A549 (cell line): ENCODE measurements around the gene PITX3. TPM values are rescaled to one million over a fixed set of nuclear protein-coding genes. Genes with fewer than 3 reads are reported as not detected.

Source experiments
- ATAC-seq, 2 experiments: fragments of 200-7000 bp in 1 of 2; fragments of >200 bp in 1 of 2; cut with Nextera tagmentation in 1 of 2; cut with Tn5 transposase in 1 of 2; 3 replicates each; pipeline versions ENCODE4 v1.8.0 to v1.9.1; 2018 to 2020; ENCODE audit warnings: mild to moderate bottlenecking in 1 of 2, moderate library complexity in 1 of 2
- CTCF ChIA-PET: fragments of 300-600 bp; sonication (Branson Sonifier 250); formaldehyde crosslinking; extraction: SDS; loops from one replicate; lab custom pipeline; 2021; ENCODE audit warnings: antibody characterized with exemption, inconsistent platforms; lab: Yijun Ruan, JAX
- POLR2A ChIA-PET: fragments of 350-600 bp; formaldehyde crosslinking; extraction: SDS; loops from one replicate; lab custom pipeline; 2021; ENCODE audit warnings: antibody characterized with exemption, inconsistent platforms; lab: Yijun Ruan, JAX
- DNase-seq, 2 experiments: peaks; one replicate each; pipeline versions ENCODE4 v3.0.0 to v3.0.0-alpha.2; 2011 to 2016; ENCODE audit warnings: low read depth in 1 of 2, low spot score in 1 of 2
- FAIRE-seq: peaks from 2 replicates; lab custom pipeline; 2011; peaks lifted over from hg19 to GRCh38; lab: Jason Lieb, UNC
- H3K27ac ChIP-seq, 2 experiments: fragments of >200 bp; sonication (Bioruptor Twin); formaldehyde crosslinking; 3 replicates each; pipeline ENCODE4 v1.5.1; 2016 to 2017
- H3K4me1 ChIP-seq: fragments of >200 bp; sonication (Bioruptor Twin); formaldehyde crosslinking; 3 replicates; pipeline ENCODE4 v1.6.1; 2016
- H3K4me2 ChIP-seq: fragments of >200 bp; sonication (Bioruptor Twin); formaldehyde crosslinking; 3 replicates; pipeline ENCODE4 v1.6.1; 2016
- H3K4me3 ChIP-seq: fragments of >200 bp; sonication (Bioruptor Twin); formaldehyde crosslinking; 3 replicates; pipeline ENCODE4 v1.5.1; 2016
- H3K9me3 ChIP-seq: fragments of >200 bp; sonication (Bioruptor Twin); formaldehyde crosslinking; 3 replicates; pipeline ENCODE4 v1.6.1; 2016
- BHLHE40 ChIP-seq: IDR thresholded peaks from 2 replicates; pipeline ENCODE4 v1.6.1; 2012; ENCODE audit warnings: low read depth, low read length, inconsistent platforms
- CHD2 ChIP-seq: fragments of 150-350 bp; IDR thresholded peaks from 2 replicates; pipeline ENCODE4 v1.6.1; 2014; ENCODE audit warnings: low read length; ENCODE audit not compliant: partially characterized antibody
- EHMT2 ChIP-seq: fragments of 200-600 bp; sonication (generic); IDR thresholded peaks from 2 replicates; pipeline ENCODE4 v1.6.1; 2016; ENCODE audit warnings: antibody characterized with exemption, low read depth, mild to moderate bottlenecking, moderate library complexity
- ELK1 ChIP-seq: fragments of 150-350 bp; IDR thresholded peaks from 2 replicates; pipeline ENCODE4 v1.6.1; 2014; ENCODE audit warnings: low read depth, mild to moderate bottlenecking, low read length
- ESRRA ChIP-seq: fragments of 150-350 bp; IDR thresholded peaks from 2 replicates; pipeline ENCODE4 v1.6.1; 2014; ENCODE audit warnings: mild to moderate bottlenecking, low read length, borderline replicate concordance
- FOSB ChIP-seq: fragments of 250-450 bp; sonication (Bioruptor Pico); IDR thresholded peaks from 2 replicates; pipeline ENCODE4 v1.5.0; 2020; ENCODE audit warnings: mild to moderate bottlenecking, moderate library complexity
- GATA3 ChIP-seq: IDR thresholded peaks from 2 replicates; pipeline ENCODE4 v1.6.1; 2012; ENCODE audit warnings: borderline replicate concordance
- HDAC2 ChIP-seq: fragments of 200-600 bp; sonication (generic); IDR thresholded peaks from 2 replicates; pipeline ENCODE4 v1.6.1; 2016
- HES2 ChIP-seq: fragments of >200 bp; sonication (Bioruptor Twin); formaldehyde crosslinking; IDR thresholded peaks from 2 replicates; pipeline ENCODE4 v1.6.1; 2016
- HMGXB4 ChIP-seq: fragments of 250-450 bp; sonication (Bioruptor Pico); IDR thresholded peaks from 2 replicates; pipeline ENCODE4 v1.5.0; 2021; ENCODE audit warnings: mild to moderate bottlenecking, moderate library complexity, borderline replicate concordance
- HOXB13 ChIP-seq: fragments of 250-450 bp; sonication (Bioruptor Pico); IDR thresholded peaks from 2 replicates; pipeline ENCODE4 v1.5.0; 2020; ENCODE audit warnings: low read depth, mild to moderate bottlenecking, moderate library complexity
- HOXB5 ChIP-seq: fragments of 250-450 bp; sonication (Bioruptor Pico); IDR thresholded peaks from 2 replicates; pipeline ENCODE4 v1.5.0; 2020; ENCODE audit warnings: mild to moderate bottlenecking, moderate library complexity
- JUN ChIP-seq, 2 experiments: fragments of >200 bp; sonication (Bioruptor Twin); formaldehyde crosslinking; IDR thresholded peaks; 2 replicates in 1 of 2; 3 replicates in 1 of 2; pipeline ENCODE4 v1.6.1; 2016 to 2017
- MAFK ChIP-seq: fragments of 450-650 bp; IDR thresholded peaks from 2 replicates; pipeline ENCODE4 v1.6.1; 2014; ENCODE audit not compliant: partially characterized antibody
- MAX ChIP-seq: IDR thresholded peaks from 2 replicates; pipeline ENCODE4 v1.6.1; 2012
- MYC ChIP-seq: IDR thresholded peaks from 2 replicates; pipeline ENCODE4 v1.6.1; 2012; ENCODE audit warnings: mild to moderate bottlenecking, inconsistent platforms, low read length, improper control_type of control experiment, borderline replicate concordance
- NFE2L2 ChIP-seq: fragments of 150-350 bp; conservative IDR thresholded peaks from 2 replicates; pipeline ENCODE4 v1.6.1; 2014; ENCODE audit warnings: low read length
- NPAS2 ChIP-seq: fragments of 250-450 bp; sonication (Bioruptor Pico); IDR thresholded peaks from 2 replicates; pipeline ENCODE4 v1.8.0; 2022; ENCODE audit warnings: mild to moderate bottlenecking, moderate library complexity, borderline replicate concordance
- NR3C1 ChIP-seq: fragments of >200 bp; sonication (Bioruptor Twin); formaldehyde crosslinking; IDR thresholded peaks from 3 replicates; pipeline ENCODE4 v1.6.1; 2017
- PBX3 ChIP-seq: IDR thresholded peaks from 2 replicates; pipeline ENCODE4 v1.6.1; 2012
- RAD21 ChIP-seq, 2 experiments: fragments of >200 bp in 1 of 2; sonication (Bioruptor Twin) in 1 of 2; formaldehyde crosslinking in 1 of 2; IDR thresholded peaks in 1 of 2; conservative IDR thresholded peaks in 1 of 2; 2 replicates in 1 of 2; 3 replicates in 1 of 2; pipeline ENCODE4 v1.6.1; 2012 to 2018; ENCODE audit warnings: inconsistent platforms in 1 of 2
- RARB ChIP-seq: fragments of 250-450 bp; sonication (Bioruptor Pico); IDR thresholded peaks from 2 replicates; pipeline ENCODE4 v1.8.0; 2021; ENCODE audit warnings: mild to moderate bottlenecking, moderate library complexity
- RCOR1 ChIP-seq: fragments of 150-350 bp; IDR thresholded peaks from 2 replicates; pipeline ENCODE4 v1.6.1; 2014; ENCODE audit warnings: antibody characterized with exemption, low read length, low read depth
- RFX5 ChIP-seq: fragments of 450-650 bp; IDR thresholded peaks from 2 replicates; pipeline ENCODE4 v1.7.1; 2014; ENCODE audit warnings: antibody characterized with exemption, mild to moderate bottlenecking, moderate library complexity
- RNF2 ChIP-seq: fragments of 200-600 bp; sonication (generic); IDR thresholded peaks from 2 replicates; pipeline ENCODE4 v1.6.1; 2016; ENCODE audit warnings: low read depth, mild to moderate bottlenecking, antibody characterized with exemption, moderate library complexity, borderline replicate concordance
- SREBF2 ChIP-seq: fragments of 450-650 bp; IDR thresholded peaks from 2 replicates; pipeline ENCODE4 v1.6.1; 2014; ENCODE audit warnings: mild to moderate bottlenecking, moderate library complexity
- TFCP2L1 ChIP-seq: fragments of 250-450 bp; sonication (Bioruptor Pico); IDR thresholded peaks from 2 replicates; pipeline ENCODE4 v1.5.0; 2021; ENCODE audit warnings: mild to moderate bottlenecking
- TP53 ChIP-seq: fragments of 250-450 bp; sonication (Bioruptor Pico); IDR thresholded peaks from 2 replicates; pipeline ENCODE4 v1.5.0; 2021; ENCODE audit warnings: mild to moderate bottlenecking, moderate library complexity
- USF2 ChIP-seq: fragments of 450-650 bp; IDR thresholded peaks from 2 replicates; pipeline ENCODE4 v1.6.1; 2014; ENCODE audit warnings: antibody characterized with exemption
- ZC3H11A ChIP-seq: fragments of 450-650 bp; IDR thresholded peaks from 2 replicates; pipeline ENCODE4 v1.6.1; 2014; ENCODE audit warnings: antibody characterized with exemption, mild to moderate bottlenecking
- ZFP36 ChIP-seq: fragments of 450-650 bp; IDR thresholded peaks from 2 replicates; pipeline ENCODE4 v1.6.1; 2014; ENCODE audit warnings: borderline replicate concordance; ENCODE audit not compliant: partially characterized antibody
- WGBS: methylation state at CpG from one replicate; pipeline ENCODE4 v1.1.6; 2017; ENCODE audit errors: missing lambda C conversion rate; 5-methylcytosine and 5-hydroxymethylcytosine counted together
- polyA plus RNA-seq, 4 experiments: library from polyadenylated mRNA; depleted of rRNA in 3 of 4; stranded (reverse); fragments of >200 nt; fragmentation: RNase III in 1 of 4; extraction: RNeasy Plus Mini Kit Qiagen cat#74134 plus additional on column Dnase treatment in 1 of 4; gene quantifications; 2 replicates in 3 of 4; 3 replicates in 1 of 4; pipeline ENCODE4 v1.2.3, GENCODE V29; 2011 to 2017

The PITX3 gene
- polyA plus RNA-seq, 2 of the 4 experiments (the other 2 are of a cell fraction), result 0.09 TPM; not detected in 1

GRCh38 chr10:102274062-102274461 lies 32.8 kb upstream of the PITX3 start:
- DNase-seq (no peak), ATAC-seq (no peak), FAIRE-seq (no peak)
- no peak overlapping the region for H3K4me3 ChIP-seq
- H3K4me2 ChIP-seq, result no peak overlapping the region
- ChIA-PET CTCF (interaction anchor here (1.6 to 5.4 kb wide), 4 partner anchors 10 to 78 kb away, joined by 5 to 29 read pairs (median 8); no protein-coding TSS in a partner anchor), POLR2A (no interaction called here)
- WGBS, result 83% methylated on average over 1 of the region's 1 CpG
- no peak overlapping the region for H3K27ac ChIP-seq
- TF ChIP-seq NPAS2 (CRISPR knock-in tag) (no peak), GATA3 (no peak), TFCP2L1 (CRISPR knock-in tag) (no peak), SREBF2 (no peak), NFE2L2 (no peak), RCOR1 (no peak), ESRRA (no peak), MYC (no peak), MAX (no peak), FOSB (no peak), TP53 (CRISPR knock-in tag) (no peak), USF2 (no peak), HES2 (no peak), RNF2 (no peak), ZFP36 (no peak), RARB (CRISPR knock-in tag) (no peak)
- no peaks in the 10 kb centered on the region for H3K4me1 ChIP-seq
- no peaks in the 10 kb centered on the region for H3K9me3 ChIP-seq

- Histone ChIP-seq H3K4me3 (no peak overlapping the region), H3K4me1 (no peaks in the 10 kb centered on the region), H3K9me3 (no peaks in the 10 kb centered on the region), H3K27ac (no peak overlapping the region), H3K4me2 (no peak overlapping the region)
- ChIA-PET CTCF (interaction anchor here (1.3 to 5.4 kb wide), 3 partner anchors 21 to 83 kb away, joined by 3 to 39 read pairs (median 17); no protein-coding TSS in a partner anchor), POLR2A (no interaction called here)
- ATAC-seq (no peak; a peak in 1 of 6 replicates), FAIRE-seq (no peak), DNase-seq (no peak)
- TF ChIP-seq PBX3 (no peak), EHMT2 (no peak), CHD2 (no peak), ZC3H11A (no peak), ELK1 (no peak), RFX5 (no peak), GATA3 (no peak), SREBF2 (no peak), NR3C1 (no peak), HDAC2 (no peak), BHLHE40 (no peak), HOXB5 (CRISPR knock-in tag) (no peak), HMGXB4 (CRISPR knock-in tag) (no peak), HOXB13 (CRISPR knock-in tag) (no peak), FOSB (no peak), JUN (IDR thresholded peaks at IDR 0.05) (no peak), RAD21 (conservative IDR thresholded peaks at IDR 0.05 in 1 of 2, IDR thresholded peaks at IDR 0.05 in 1 of 2) (no peak), MAFK (no peak)
- 50% methylated on average over 3 of the region's 3 CpGs for WGBS
Observed at GRCh38 chr10:102269017-102269416, 27.7 kb upstream of the PITX3 start.
